ENCODE data around the gene KANK2. TPM values are rescaled to one million over a fixed set of nuclear protein-coding genes. Genes with fewer than 3 reads are reported as not detected.

The KANK2 gene
- total and polyA plus RNA-seq, 2 of the 13 experiments (the other 11 are each of a cell fraction or from before 2014, with no cell fraction given): 5.7 to 12.9 TPM

DNA sequence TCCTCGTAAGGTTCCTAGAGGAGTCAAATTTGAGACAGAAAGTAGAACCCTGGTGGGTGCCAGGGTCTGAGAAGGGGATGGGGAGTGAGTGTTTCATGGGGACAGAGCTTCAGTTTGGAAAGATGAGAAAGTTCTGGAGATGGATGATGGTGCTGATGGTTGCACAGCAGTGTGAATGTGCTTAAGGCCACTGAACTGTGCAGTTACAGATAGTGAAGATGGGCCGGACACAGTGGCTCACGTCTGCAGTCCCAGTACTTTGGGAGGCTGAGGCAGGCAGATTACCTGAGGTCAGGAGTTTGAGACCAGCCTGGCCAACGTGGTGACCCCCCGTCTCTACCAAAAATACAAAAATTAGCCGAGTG lies 42.7 kb downstream of the KANK2 start:
- BruUV-seq (replicated peaks): no TSS peak

DNA sequence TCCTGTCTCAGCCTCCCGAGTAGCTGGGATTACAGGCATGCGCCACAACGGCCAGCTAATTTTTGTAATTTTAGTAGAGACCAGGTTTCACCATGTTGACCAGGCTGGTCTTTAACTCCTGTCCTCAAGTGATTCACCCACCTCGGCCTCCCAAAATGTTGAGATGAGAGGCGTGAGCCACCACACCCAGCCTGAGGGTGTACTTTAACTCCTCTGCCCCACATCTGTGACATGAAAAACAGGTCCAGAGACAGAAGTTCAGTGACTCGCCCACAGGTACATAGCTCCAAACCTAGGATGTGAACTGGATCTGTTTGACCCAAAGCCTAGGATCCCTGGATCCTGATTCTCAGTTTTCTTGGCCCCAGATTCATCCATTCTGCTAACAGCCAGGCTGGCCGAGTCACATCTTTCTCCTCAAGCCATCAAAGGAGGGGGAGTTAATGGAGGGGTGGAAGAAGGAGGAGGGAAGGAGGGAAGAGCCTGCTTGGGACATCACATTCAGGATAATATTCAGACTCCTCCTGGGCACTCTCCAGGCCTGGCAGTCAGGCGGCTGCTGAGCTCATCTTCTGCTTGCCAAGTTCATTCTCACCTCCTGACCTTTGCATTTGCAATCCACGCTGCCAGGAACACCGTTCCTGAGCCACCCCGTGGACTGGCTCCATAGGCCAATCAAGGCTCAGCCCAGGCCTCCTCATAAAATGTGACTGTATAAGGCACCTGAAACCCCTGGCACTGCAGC lies 44.9 kb downstream of the KANK2 start:
- Histone ChIP-seq H3K27ac (ENCODE audit: extremely low read length, insufficient read depth, low read length) (no peak overlapping the region), H4K20me1 (ENCODE audit: insufficient read depth, low read length) (no peaks in the 10 kb centered on the region), H3K9ac (ENCODE audit: insufficient read depth, low read depth, low read length) (no peak overlapping the region), H3K36me3 (replicated peaks in 1 of 2; ENCODE audit: control insufficient read depth in 1 of 2, insufficient read depth in 2 of 2, low read length in 2 of 2) (peaks cover 1 to 14% of the 10 kb centered on the region in 2 experiments; a peak in 3 of 5 replicates), H3K27me3 (ENCODE audit: control insufficient read depth in 1 of 2, insufficient read depth in 2 of 2, low read length in 2 of 2) (no peaks in the 10 kb centered on the region; a peak in 1 of 5 replicates), H3K9me3 (ENCODE audit: low read length) (no peaks in the 10 kb centered on the region), H2AFZ (ENCODE audit: low read length) (no peak overlapping the region), H3K79me2 (ENCODE audit: insufficient read depth, low read length) (peaks cover 26% of the 10 kb centered on the region), H3K4me3 (replicated peaks in 1 of 3; ENCODE audit: insufficient read depth in 1 of 3, low read depth in 2 of 3, low read length in 3 of 3) (no peak overlapping the region), H3K4me1 (ENCODE audit: insufficient read depth, low read length) (peaks cover 41% of the 10 kb centered on the region), H3K4me2 (ENCODE audit: low read depth, low read length) (no peak overlapping the region)
- CTCF ChIA-PET (ENCODE audit: low intra/inter-chr PET ratio, low total read pairs): no interaction called here
- 100% methylated on average over 6 of the region's 11 CpGs for WGBS (ENCODE audit: low lambda C conversion rate)
- in situ Hi-C loops (cut with HindIII; ENCODE audit: extremely low pct_ligation_motif_present, low pct_unique_long_range_greater_than_20kb) (no loop called here), intact Hi-C loops (cut with micrococcal nuclease; ENCODE audit: unreplicated experiment) (no loop called here)
- DNase-seq (ENCODE audit: low spot score): no peak
- POLR2A ChIA-PET: interaction anchor here (2.0 kb wide), 1 partner anchor 9 kb away, joined by 8 read pairs; no protein-coding TSS in a partner anchor
- TF ChIP-seq ZNF563 (CRISPR knock-in tag; IDR thresholded peaks at IDR 0.05) (no peak), AGO1 (IDR thresholded peaks at IDR 0.05; ENCODE audit: low read depth, low read length, poor library complexity, severe bottlenecking) (no peak)
- ATAC-seq: no peak
- no peak for FAIRE-seq
- BruUV-seq (replicated peaks): TSS peak; percentile 44

More for the DNA sequence above, 42.7 kb downstream of the KANK2 start:
- peak overlapping the region; percentile 92 to 99 (median 93) for H3K4me3 ChIP-seq (replicated peaks in 1 of 3; ENCODE audit: insufficient read depth in 1 of 3, low read depth in 2 of 3, low read length in 3 of 3)
- ChIA-PET POLR2A (interaction anchor here (4.3 kb wide), 1 partner anchor 12 kb away, joined by 39 read pairs; no protein-coding TSS in a partner anchor), CTCF (ENCODE audit: low intra/inter-chr PET ratio, low total read pairs) (no interaction called here)
- no peak for FAIRE-seq
- 26% methylated on average over 4 of the region's 6 CpGs for WGBS (ENCODE audit: low lambda C conversion rate)
- H3K27ac ChIP-seq (ENCODE audit: extremely low read length, insufficient read depth, low read length): peak overlapping the region; percentile 49
- peaks cover 1 to 4% of the 10 kb centered on the region in 2 experiments; a peak in 1 of 5 replicates for H3K36me3 ChIP-seq (replicated peaks in 1 of 2; ENCODE audit: control insufficient read depth in 1 of 2, insufficient read depth in 2 of 2, low read length in 2 of 2)
- no peaks in the 10 kb centered on the region for H4K20me1 ChIP-seq (ENCODE audit: insufficient read depth, low read length)
- in situ Hi-C loops (cut with HindIII; ENCODE audit: extremely low pct_ligation_motif_present, low pct_unique_long_range_greater_than_20kb) (loop anchor here (5.0 kb wide), 1 partner anchor 43 kb away; the partner anchor contains the start of gene KANK2), intact Hi-C loops (cut with micrococcal nuclease; ENCODE audit: unreplicated experiment) (loop anchor here (1.0 kb wide), 1 partner anchor 12 kb away; no protein-coding TSS in a partner anchor)
- peak overlapping the region; percentile 79 for H3K9ac ChIP-seq (ENCODE audit: insufficient read depth, low read depth, low read length)
- H3K4me2 ChIP-seq (ENCODE audit: low read depth, low read length): peak overlapping the region; percentile 86
- no peaks in the 10 kb centered on the region; a peak in 1 of 5 replicates for H3K27me3 ChIP-seq (ENCODE audit: control insufficient read depth in 1 of 2, insufficient read depth in 2 of 2, low read length in 2 of 2)
- H2AFZ ChIP-seq (ENCODE audit: low read length): no peak overlapping the region
- peaks cover 26% of the 10 kb centered on the region for H3K79me2 ChIP-seq (ENCODE audit: insufficient read depth, low read length)
- peak; percentile 15 for TF ChIP-seq ASH2L (IDR thresholded peaks at IDR 0.05; ENCODE audit: insufficient read length, low read depth, low read length)
- TF ChIP-seq KMT2B (CRISPR knock-in tag; IDR thresholded peaks at IDR 0.05): 0 out of 2 replicates have a peak, but pooled peaks have one; percentile 2
- TF ChIP-seq ZNF274 (CRISPR knock-in tag; IDR thresholded peaks at IDR 0.05): no peak
- H3K9me3 ChIP-seq (ENCODE audit: low read length): no peaks in the 10 kb centered on the region
- peak; percentile 9; the same call in 1 of the 3 replicates for ATAC-seq
- DNase-seq (ENCODE audit: low spot score): no peak
- peaks cover 59% of the 10 kb centered on the region for H3K4me1 ChIP-seq (ENCODE audit: insufficient read depth, low read length)

Data from HepG2 (cell line).